ENCODE measurements around the gene CLPX.

DNA sequence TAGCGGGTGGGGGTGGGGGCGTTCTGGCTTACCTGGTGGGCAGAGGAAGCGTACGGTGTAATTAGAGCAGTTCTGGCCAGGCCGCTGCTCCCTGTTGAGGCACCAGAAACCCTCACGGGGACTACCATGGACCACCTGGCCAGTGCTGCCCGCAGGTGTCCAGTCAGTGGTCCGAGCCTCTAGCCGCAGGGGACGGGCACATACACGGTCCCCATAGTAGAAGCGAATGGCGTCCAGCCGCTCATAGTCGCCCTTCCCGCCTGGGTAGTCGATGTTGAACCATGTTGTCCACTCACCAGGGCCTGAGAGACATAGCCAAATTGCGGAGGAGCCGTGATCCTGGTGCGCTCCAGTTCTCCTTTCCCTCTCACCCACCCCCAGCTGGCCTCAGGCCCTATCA lies 21.6 kb upstream of the CLPX start:
- TF ChIP-seq MYC (IDR thresholded peaks at IDR 0.05; ENCODE audit: low read depth, low read length) (no peak), MYC (CRISPR knock-in tag; IDR thresholded peaks at IDR 0.05; ENCODE audit: borderline replicate concordance, low read depth) (no peak), CHD4 (IDR thresholded peaks at IDR 0.05; ENCODE audit: insufficient read depth, insufficient replicate concordance, low read depth, low read length, poor library complexity, severe bottlenecking) (no peak), NFE2L1 (tag; IDR thresholded peaks at IDR 0.05; ENCODE audit: borderline replicate concordance, low read depth) (no peak), CHCHD3 (CRISPR knock-in tag; IDR thresholded peaks at IDR 0.05) (no peak), EP300 (IDR thresholded peaks at IDR 0.05; ENCODE audit: low read length) (no peak), PTTG1 (tag; IDR thresholded peaks at IDR 0.05; ENCODE audit: low read depth) (no peak), ZNF280A (IDR thresholded peaks at IDR 0.05; ENCODE audit: low read depth, partially characterized antibody) (no peak), POLR2AphosphoS2 (IDR thresholded peaks at IDR 0.05; ENCODE audit: low read length) (no peak), JUND (IDR thresholded peaks at IDR 0.05; ENCODE audit: borderline replicate concordance, low read depth, low read length) (no peak), JUND (tag; IDR thresholded peaks at IDR 0.05; ENCODE audit: borderline replicate concordance, low read depth, low read length) (no peak)
- TF ChIP-seq, protein P1, sequence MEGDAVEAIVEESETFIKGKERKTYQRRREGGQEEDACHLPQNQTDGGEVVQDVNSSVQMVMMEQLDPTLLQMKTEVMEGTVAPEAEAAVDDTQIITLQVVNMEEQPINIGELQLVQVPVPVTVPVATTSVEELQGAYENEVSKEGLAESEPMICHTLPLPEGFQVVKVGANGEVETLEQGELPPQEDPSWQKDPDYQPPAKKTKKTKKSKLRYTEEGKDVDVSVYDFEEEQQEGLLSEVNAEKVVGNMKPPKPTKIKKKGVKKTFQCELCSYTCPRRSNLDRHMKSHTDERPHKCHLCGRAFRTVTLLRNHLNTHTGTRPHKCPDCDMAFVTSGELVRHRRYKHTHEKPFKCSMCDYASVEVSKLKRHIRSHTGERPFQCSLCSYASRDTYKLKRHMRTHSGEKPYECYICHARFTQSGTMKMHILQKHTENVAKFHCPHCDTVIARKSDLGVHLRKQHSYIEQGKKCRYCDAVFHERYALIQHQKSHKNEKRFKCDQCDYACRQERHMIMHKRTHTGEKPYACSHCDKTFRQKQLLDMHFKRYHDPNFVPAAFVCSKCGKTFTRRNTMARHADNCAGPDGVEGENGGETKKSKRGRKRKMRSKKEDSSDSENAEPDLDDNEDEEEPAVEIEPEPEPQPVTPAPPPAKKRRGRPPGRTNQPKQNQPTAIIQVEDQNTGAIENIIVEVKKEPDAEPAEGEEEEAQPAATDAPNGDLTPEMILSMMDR (IDR thresholded peaks at IDR 0.05 in 2 of 3, conservative IDR thresholded peaks at IDR 0.05 in 1 of 3; ENCODE audit: insufficient read depth in 2 of 3, low read depth in 1 of 3, low read length in 3 of 3): no peak
- TF ChIP-seq, protein P2, sequence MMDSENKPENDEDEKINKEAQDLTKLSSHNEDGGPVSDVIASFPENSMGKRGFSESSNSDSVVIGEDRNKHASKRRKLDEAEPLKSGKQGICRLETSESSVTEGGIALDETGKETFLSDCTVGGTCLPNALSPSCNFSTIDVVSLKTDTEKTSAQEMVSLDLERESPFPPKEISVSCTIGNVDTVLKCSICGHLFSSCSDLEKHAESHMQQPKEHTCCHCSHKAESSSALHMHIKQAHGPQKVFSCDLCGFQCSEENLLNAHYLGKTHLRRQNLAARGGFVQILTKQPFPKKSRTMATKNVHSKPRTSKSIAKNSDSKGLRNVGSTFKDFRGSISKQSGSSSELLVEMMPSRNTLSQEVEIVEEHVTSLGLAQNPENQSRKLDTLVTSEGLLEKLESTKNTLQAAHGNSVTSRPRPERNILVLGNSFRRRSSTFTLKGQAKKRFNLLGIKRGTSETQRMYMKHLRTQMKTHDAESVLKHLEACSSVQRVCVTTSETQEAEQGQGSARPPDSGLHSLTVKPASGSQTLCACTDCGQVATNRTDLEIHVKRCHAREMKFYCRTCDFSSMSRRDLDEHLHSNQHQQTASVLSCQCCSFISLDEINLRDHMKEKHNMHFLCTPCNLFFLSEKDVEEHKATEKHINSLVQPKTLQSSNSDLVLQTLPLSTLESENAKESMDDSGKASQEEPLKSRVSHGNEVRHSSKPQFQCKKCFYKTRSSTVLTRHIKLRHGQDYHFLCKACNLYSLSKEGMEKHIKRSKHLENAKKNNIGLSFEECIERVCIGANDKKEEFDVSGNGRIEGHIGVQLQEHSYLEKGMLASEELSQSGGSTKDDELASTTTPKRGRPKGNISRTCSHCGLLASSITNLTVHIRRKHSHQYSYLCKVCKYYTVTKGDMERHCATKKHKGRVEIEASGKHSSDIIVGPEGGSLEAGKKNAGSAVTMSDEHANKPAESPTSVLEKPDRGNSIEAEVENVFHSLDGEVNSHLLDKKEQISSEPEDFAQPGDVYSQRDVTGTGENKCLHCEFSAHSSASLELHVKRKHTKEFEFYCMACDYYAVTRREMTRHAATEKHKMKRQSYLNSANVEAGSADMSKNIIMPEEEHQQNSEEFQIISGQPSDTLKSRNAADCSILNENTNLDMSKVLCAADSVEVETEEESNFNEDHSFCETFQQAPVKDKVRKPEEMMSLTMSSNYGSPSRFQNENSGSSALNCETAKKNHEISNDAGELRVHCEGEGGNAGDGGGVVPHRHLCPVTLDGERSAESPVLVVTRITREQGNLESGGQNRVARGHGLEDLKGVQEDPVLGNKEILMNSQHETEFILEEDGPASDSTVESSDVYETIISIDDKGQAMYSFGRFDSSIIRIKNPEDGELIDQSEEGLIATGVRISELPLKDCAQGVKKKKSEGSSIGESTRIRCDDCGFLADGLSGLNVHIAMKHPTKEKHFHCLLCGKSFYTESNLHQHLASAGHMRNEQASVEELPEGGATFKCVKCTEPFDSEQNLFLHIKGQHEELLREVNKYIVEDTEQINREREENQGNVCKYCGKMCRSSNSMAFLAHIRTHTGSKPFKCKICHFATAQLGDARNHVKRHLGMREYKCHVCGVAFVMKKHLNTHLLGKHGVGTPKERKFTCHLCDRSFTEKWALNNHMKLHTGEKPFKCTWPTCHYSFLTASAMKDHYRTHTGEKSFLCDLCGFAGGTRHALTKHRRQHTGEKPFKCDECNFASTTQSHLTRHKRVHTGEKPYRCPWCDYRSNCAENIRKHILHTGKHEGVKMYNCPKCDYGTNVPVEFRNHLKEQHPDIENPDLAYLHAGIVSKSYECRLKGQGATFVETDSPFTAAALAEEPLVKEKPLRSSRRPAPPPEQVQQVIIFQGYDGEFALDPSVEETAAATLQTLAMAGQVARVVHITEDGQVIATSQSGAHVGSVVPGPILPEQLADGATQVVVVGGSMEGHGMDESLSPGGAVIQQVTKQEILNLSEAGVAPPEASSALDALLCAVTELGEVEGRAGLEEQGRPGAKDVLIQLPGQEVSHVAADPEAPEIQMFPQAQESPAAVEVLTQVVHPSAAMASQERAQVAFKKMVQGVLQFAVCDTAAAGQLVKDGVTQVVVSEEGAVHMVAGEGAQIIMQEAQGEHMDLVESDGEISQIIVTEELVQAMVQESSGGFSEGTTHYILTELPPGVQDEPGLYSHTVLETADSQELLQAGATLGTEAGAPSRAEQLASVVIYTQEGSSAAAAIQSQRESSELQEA (IDR thresholded peaks at IDR 0.05; ENCODE audit: low read depth): no peak
- TF ChIP-seq, protein P3, sequence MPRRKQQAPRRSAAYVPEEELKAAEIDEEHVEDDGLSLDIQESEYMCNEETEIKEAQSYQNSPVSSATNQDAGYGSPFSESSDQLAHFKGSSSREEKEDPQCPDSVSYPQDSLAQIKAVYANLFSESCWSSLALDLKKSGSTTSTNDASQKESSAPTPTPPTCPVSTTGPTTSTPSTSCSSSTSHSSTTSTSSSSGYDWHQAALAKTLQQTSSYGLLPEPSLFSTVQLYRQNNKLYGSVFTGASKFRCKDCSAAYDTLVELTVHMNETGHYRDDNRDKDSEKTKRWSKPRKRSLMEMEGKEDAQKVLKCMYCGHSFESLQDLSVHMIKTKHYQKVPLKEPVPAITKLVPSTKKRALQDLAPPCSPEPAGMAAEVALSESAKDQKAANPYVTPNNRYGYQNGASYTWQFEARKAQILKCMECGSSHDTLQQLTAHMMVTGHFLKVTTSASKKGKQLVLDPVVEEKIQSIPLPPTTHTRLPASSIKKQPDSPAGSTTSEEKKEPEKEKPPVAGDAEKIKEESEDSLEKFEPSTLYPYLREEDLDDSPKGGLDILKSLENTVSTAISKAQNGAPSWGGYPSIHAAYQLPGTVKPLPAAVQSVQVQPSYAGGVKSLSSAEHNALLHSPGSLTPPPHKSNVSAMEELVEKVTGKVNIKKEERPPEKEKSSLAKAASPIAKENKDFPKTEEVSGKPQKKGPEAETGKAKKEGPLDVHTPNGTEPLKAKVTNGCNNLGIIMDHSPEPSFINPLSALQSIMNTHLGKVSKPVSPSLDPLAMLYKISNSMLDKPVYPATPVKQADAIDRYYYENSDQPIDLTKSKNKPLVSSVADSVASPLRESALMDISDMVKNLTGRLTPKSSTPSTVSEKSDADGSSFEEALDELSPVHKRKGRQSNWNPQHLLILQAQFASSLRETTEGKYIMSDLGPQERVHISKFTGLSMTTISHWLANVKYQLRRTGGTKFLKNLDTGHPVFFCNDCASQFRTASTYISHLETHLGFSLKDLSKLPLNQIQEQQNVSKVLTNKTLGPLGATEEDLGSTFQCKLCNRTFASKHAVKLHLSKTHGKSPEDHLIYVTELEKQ (CRISPR knock-in tag; IDR thresholded peaks at IDR 0.05): no peak

Data from K562 (cell line).